Stimulated activated CD4-positive, alpha-beta T cell treated with anti-CD3 and anti-CD28 coated beads, Interleukin-12 subunit alpha, Interleukin-12 subunit beta, amount 100 ng/mL, for 48 hours (primary cell): ENCODE data around the gene TMCO4.
A peak's percentile ranks its signal among the peaks of the same experiment; 100 is the strongest.
"Not testable (repeated sequence)": the region's sequence is repeated elsewhere in the genome, so short reads cannot be mapped to it uniquely, and the experiment has no call there.

Experiments used
- DNase-seq, 3 donors: peaks; one replicate each; pipeline ENCODE4 v3.0.0-alpha.2; 2020; ENCODE audit warnings: low read depth in 2 of 3, low spot score in 1 of 3

TMCO4 gene

GRCh38 chr1:19643602-19644394 lies 155.9 kb downstream of the TMCO4 start, which contains the start of gene NBL1:
NBL1 (plus strand) TSS chr1:19644311; CDS start chr1:19655031, 10,720 bp downstream.
- DNase-seq: peak in 2 of 3 donors; percentile 28 to 68

DNA sequence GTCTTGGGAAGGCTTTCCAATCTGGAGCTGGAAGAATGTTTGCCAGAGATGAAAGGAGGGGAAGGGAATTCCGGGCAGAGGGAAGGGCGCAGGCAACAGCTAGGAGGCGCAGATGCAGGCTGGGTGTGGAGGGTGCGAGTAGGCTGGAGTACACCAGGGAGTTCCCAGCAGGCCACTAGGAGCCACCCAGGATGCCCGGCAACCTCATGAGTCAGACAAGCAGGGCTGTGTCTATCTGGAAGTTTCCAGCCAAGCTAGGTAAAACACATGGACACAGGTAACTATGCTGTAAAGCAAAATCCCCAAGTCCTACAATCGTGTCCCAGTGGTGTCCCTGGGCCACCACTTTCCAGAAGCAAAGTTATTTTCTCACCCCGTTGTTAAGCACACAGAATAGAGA lies 156.6 kb downstream of the TMCO4 start:
- DNase-seq: no peak

- DNase-seq: no peak
Measured at GRCh38 chr1:19640363-19641316, 159.1 kb downstream of the TMCO4 start.

- DNase-seq: no peak
Measured at GRCh38 chr1:19639999-19640362, 159.7 kb downstream of the TMCO4 start.

GRCh38 chr1:19639228-19639627 lies 160.5 kb downstream of the TMCO4 start:
- not testable (repeated sequence) for DNase-seq

DNA sequence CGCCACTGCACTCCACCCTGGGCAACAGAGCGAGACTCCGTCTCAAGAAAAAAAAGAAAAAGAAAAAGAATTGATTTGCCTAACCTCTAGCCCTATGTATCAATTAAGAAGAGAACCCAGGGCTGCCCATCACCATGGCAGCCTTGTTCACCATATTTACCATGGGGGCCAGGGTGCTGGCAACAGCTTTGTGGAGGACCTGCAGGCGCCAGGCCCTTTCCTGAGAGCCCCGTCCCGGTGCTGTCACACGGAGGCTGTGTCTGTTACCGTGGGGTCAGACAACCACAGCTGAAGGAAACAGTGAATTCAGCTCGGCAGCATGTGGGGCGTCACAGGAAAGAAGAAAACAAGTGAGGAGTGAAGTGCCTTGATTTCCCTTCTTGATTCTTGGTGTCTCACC lies 162.1 kb downstream of the TMCO4 start:
- DNase-seq: no peak

- not testable (repeated sequence) for DNase-seq
Measured at GRCh38 chr1:19636749-19637148, 163.0 kb downstream of the TMCO4 start.

DNA sequence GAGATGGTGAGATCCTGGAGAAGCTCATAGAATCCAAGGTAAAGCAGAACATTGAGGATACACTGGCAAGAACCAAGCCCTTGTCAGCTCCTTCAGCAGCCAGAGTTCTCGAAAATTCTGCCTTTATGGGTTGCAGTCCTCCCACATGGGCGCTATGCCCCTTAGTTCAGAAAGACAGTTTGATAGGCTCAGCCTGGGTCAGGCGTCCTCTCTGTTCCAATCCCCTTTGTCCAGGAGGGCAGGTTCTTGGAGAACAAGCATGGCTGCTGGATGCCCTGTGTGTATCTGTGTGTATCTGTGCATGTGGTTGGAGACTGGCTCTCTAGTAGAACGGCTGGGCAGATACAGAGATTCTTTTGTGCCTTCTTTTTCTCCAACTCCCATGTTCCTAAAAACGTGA lies 163.7 kb downstream of the TMCO4 start:
- no peak for DNase-seq

DNA sequence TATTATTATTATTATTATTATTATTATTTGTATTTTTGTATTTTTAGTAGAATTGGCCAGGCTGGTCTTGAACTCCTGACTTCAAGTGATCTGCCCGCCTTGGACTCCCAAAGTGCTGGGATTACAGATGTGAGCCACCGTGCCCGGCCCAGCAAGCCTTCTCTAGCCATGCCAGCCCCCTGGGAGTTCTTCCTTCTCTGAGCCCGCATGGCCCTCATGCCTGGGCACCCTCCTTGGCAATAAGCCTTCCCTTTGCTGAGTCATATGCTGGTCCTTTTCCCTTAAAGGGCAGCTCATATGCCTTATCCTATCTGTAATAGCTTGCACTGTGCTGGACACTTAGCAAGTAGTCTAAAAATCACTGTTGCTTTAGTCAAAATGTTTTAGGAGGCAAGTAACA lies 164.1 kb downstream of the TMCO4 start:
- no peak for DNase-seq

- not testable (repeated sequence) for DNase-seq
Measured at GRCh38 chr1:19635064-19635463, 164.7 kb downstream of the TMCO4 start.

DNA sequence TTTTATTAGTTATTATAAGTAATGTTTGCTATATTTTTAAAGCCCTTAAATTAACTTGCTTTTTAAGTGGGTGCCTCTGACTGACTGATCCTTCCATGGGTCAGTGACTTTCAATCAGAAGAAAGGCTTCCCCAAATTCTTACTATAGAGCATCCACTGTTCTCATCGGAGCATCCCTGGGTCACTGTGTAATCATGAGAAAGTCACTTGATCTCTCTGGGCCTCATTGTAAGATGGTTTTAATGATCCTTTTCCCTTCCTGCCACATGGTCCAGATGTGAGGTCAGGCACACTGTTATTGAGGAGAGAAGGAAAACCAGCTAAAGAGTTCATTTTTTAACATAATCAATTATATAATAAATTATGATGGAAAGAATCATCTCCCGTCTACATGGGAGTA lies 166.6 kb downstream of the TMCO4 start:
- DNase-seq: no peak
